Central memory CD8-positive, alpha-beta T cell (primary cell): Measurements from ENCODE around the gene ADARB2.

Experiments
- ATAC-seq: fragments of 150-1000 bp; cut with Tn5 transposase; replicated peaks from 2 replicates; pipeline ENCODE4 v1.10.0; 2022; ENCODE audit warnings: mild to moderate bottlenecking, moderate FRiP score, moderate number of reproducible peaks; ENCODE audit not compliant: poor library complexity, severe bottlenecking; ENCODE audit errors: extremely low read depth
- DNase-seq, 2 donors: peaks; one replicate each; pipeline ENCODE4 v3.0.0; 2021; ENCODE audit warnings: low spot score in 2 of 2
- H3K27ac Mint-ChIP-seq: one replicate; pipeline ENCODE4 v1.8.0; 2022; ENCODE audit warnings: low read depth, mild to moderate bottlenecking, moderate library complexity, mixed read lengths
- H3K27me3 Mint-ChIP-seq: one replicate; pipeline ENCODE4 v1.8.0; 2022; ENCODE audit warnings: mixed read lengths
- H3K36me3 Mint-ChIP-seq: one replicate; pipeline ENCODE4 v1.8.0; 2022; ENCODE audit warnings: mild to moderate bottlenecking, moderate library complexity, mixed read lengths; ENCODE audit not compliant: insufficient read depth
- H3K4me1 Mint-ChIP-seq: one replicate; pipeline ENCODE4 v1.8.0; 2022; ENCODE audit warnings: mixed read lengths
- H3K4me3 Mint-ChIP-seq: one replicate; pipeline ENCODE4 v1.8.0; 2022; ENCODE audit warnings: mild to moderate bottlenecking, moderate library complexity, mixed read lengths
- H3K9me3 Mint-ChIP-seq: one replicate; pipeline ENCODE4 v1.8.0; 2022; ENCODE audit warnings: mixed read lengths

The ADARB2 gene

DNA sequence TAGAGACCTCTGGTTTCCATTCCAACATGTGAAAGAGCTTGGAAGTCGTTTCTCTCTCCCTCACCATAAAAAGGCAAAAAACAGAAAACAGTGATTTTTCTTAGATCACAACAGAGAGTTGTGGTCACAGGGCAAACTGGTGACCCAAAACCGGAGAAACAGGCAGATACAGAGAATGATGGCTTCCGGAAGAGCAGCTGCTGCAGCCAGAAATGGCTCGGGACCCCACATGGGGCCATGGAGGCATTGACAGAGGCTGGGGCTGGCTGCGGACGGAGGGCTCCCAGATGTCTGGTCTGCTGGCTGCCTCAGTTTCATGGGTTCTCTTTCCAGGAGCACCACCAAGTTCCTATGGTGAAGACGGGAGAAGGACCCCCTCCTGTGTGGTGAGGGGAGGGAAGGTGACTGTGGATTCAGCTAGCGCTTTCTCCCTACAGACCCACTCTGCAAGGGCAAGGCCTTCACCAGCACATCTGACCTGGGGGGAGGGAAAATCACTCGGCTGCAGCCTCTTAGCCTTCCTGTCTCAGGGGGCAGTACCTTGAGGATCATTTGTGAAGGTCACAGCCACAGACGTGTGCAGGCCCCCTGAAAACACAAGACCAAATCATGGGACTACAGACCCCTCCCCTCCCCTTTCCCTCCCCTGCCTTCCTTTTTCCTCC, 599.7 kb downstream of the ADARB2 start:
- Mint-ChIP-seq H3K27ac (no peak overlapping the region), H3K36me3 (peaks cover 1% of the 10 kb centered on the region), H3K4me3 (no peak overlapping the region), H3K4me1 (peaks cover 17% of the 10 kb centered on the region), H3K9me3 (peaks cover 10% of the 10 kb centered on the region), H3K27me3 (peaks cover 17% of the 10 kb centered on the region)
- no peak for DNase-seq
- no peak for ATAC-seq

DNA sequence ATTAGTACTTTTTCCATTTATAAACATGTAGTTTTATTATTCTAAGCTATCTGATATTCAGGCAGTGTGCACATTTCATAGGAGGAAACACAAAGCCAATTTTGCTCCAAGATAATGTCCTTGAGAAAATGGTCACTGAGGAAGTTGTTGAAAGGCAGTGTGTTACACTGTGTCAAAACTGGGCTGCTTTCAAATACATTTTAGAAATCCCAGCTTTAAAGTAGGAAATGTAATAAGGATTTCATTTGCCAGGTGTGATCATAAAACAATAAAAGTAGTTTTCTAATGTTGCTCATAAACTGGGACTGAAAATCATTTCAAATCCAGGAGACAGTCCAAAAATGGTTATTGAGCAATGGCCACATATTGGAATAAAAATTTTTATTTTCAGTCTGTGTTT, 601.1 kb downstream of the ADARB2 start:
- no peak overlapping the region for H3K4me3 Mint-ChIP-seq
- peaks cover 10% of the 10 kb centered on the region for H3K9me3 Mint-ChIP-seq
- peaks cover 21% of the 10 kb centered on the region for H3K4me1 Mint-ChIP-seq
- peaks cover 3% of the 10 kb centered on the region for H3K36me3 Mint-ChIP-seq
- H3K27me3 Mint-ChIP-seq, result peaks cover 9% of the 10 kb centered on the region
- ATAC-seq (no peak), DNase-seq (no peak)
- H3K27ac Mint-ChIP-seq, result no peak overlapping the region

DNA sequence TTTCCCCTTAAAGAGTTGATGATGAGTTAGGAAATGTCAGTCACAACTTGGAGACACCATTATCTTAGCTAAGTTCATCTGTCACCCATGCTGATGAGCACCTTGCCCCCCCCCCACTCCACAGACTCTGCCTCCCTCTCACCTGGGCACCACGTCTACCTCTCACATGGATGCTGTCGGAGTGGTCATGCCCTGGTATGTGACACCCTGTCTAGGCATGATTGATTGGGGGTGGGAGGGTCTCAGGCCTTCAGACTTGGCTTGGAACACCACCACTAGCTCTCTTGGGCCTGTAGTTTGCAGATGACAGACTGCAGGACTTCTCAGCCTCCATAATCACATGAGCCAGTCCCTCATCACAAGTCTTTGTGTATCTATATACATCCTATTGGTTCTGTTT, 603.2 kb downstream of the ADARB2 start:
- Mint-ChIP-seq H3K36me3 (peaks cover 17% of the 10 kb centered on the region), H3K4me1 (peaks cover 21% of the 10 kb centered on the region), H3K9me3 (peaks cover 9% of the 10 kb centered on the region), H3K4me3 (no peak overlapping the region), H3K27me3 (no peaks in the 10 kb centered on the region), H3K27ac (peak overlapping the region; percentile 70)
- DNase-seq (no peak), ATAC-seq (no peak)

DNA sequence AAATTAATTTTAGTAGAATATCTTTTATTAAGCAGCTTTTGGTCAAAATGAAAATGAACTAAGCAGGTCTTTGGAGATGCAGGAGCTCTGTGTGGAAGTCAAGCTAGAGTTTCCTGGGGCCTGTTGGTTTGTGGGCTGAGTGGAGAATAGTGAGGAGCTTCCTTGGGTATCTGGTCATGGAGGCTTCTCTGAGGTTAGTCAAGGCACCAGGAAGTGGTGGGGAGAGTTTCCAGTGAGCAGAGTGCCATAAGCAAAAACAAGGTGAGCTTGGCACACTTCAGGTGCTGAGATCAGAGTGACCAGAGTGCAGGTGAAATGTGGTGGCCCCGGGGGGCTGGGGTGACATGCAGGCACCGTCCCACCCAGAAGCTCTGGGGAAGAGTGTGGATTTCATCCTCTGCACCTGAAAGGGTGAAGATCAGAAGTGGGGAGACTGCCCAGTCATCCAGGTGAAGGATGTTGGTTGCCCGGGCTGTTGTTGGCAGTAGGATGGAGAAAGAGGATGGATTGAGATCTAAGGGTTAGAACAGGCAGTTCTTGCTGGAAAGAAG, 603.8 kb downstream of the ADARB2 start:
- no peak for DNase-seq
- Mint-ChIP-seq H3K4me3 (no peak overlapping the region), H3K4me1 (peaks cover 21% of the 10 kb centered on the region), H3K27ac (peak overlapping the region; percentile 70), H3K9me3 (peaks cover 3% of the 10 kb centered on the region), H3K27me3 (no peaks in the 10 kb centered on the region), H3K36me3 (peaks cover 23% of the 10 kb centered on the region)
- ATAC-seq, result no peak

DNA sequence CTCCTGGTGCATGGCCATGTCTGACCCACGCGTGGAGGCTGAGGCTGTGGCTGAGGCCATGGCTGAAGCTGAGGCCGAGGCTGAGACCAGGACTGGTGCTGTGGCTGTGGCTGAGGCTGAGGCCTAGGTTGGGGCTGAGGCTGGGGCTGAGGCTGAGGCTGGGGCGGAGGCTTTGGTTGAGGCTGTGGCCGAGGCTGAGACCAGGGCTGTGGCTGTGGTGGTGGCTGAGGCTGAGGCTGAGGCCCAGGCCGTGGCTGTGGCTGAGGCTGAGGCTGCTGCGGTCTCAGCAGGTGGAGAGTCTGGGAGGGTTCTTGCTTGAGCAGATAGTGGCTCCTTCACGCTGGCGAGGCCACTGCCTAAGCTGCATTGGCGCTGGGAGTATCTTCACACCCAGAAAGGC, 604.7 kb downstream of the ADARB2 start:
- peak overlapping the region; percentile 70 for H3K27ac Mint-ChIP-seq
- H3K4me1 Mint-ChIP-seq, result peaks cover 21% of the 10 kb centered on the region
- DNase-seq (no peak), ATAC-seq (no peak)
- peaks cover 29% of the 10 kb centered on the region for H3K36me3 Mint-ChIP-seq
- H3K4me3 Mint-ChIP-seq, result no peak overlapping the region
- no peaks in the 10 kb centered on the region for H3K9me3 Mint-ChIP-seq
- H3K27me3 Mint-ChIP-seq, result no peaks in the 10 kb centered on the region

DNA sequence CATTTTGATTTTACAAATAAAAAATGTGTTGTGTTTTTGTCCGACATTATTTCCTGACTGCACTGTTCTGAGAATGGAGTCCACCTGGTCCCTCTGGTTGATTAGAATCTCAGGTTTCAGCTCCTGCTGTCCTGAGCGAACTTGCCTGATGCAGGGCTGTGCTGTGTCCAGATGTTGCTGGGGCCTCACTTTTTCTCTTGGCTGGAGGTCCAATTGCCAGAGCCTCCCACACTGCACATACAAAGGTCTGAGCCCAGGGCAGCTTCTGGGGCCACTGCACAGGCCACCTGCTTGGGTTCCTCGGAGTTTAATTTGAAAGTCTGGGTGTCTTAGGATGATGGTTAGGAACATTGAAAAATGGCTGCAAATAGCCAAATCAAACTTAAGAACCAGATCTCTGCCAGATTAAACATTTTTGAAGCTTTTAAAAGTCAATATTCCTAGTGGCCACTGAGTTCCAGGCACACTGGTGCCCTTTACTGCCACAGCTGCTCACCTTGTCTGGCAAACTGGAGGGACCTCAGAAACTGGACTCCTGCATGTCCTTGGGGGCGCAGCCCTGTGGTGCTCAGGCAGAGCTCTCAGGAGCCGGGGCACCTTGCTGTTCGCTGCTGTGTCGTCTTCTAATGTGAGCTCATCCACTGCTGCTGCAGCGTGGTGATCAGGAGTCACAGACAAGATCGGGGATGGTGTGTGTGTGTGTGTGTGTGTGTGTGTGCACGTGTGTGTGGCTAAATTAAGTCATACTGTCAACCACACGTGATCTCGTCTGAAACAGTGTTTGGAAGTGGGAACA, 606.1 kb downstream of the ADARB2 start:
- H3K36me3 Mint-ChIP-seq, result peaks cover 36% of the 10 kb centered on the region
- ATAC-seq, result no peak
- no peak overlapping the region for H3K27ac Mint-ChIP-seq

DNA sequence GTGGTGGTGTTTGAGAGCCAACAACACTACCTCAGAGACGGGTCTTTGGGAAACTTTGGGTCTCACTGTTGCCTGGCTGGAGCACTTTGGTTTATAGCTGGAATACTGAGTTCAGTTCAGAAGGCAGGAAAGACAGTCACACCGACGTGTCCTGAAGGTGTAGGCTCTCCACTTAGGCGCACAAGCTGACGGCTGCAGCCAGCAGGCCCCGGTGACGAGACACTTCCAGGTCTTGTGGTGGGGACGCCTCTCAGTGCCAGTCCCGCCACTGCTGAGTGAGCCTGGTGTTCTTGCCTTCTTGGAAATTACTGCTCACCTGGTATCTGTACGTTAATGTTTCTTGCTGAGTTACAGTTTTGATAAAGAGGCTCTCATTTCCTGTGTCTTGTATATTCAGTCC, 607.1 kb downstream of the ADARB2 start:
- no peak for ATAC-seq
- Mint-ChIP-seq H3K9me3 (no peaks in the 10 kb centered on the region), H3K36me3 (peaks cover 45% of the 10 kb centered on the region), H3K27ac (no peak overlapping the region), H3K4me3 (no peak overlapping the region), H3K27me3 (no peaks in the 10 kb centered on the region), H3K4me1 (peaks cover 21% of the 10 kb centered on the region)
- no peak for DNase-seq

More for the DNA sequence above, 606.1 kb downstream of the ADARB2 start:
- H3K9me3 Mint-ChIP-seq, result no peaks in the 10 kb centered on the region
- H3K4me3 Mint-ChIP-seq, result no peak overlapping the region
- H3K4me1 Mint-ChIP-seq, result peaks cover 21% of the 10 kb centered on the region
- DNase-seq, result no peak
- no peaks in the 10 kb centered on the region for H3K27me3 Mint-ChIP-seq

DNA sequence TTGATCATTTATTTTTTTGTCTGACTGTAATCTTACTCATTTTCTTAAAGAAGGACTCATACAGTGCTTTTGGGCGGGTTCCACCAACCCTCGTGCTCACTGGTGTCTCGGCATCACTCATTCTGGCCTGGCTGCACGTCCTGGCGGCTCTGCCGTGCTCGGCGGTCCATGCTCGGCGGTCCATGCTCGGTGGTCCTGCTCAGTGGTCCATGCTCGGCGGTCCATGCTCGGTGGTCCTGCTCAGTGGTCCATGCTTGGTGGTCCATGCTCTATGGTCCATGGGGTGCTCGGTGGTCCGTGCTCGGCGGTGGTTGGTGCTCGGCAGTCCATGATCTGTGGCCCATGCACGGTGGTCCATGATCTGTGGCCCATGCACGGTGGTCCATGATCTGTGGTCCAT, 608.7 kb downstream of the ADARB2 start:
- H3K27me3 Mint-ChIP-seq, result no peaks in the 10 kb centered on the region
- no peak for DNase-seq
- H3K4me3 Mint-ChIP-seq, result no peak overlapping the region
- no peak overlapping the region for H3K27ac Mint-ChIP-seq
- H3K4me1 Mint-ChIP-seq, result peaks cover 21% of the 10 kb centered on the region
- no peak for ATAC-seq
- peaks cover 60% of the 10 kb centered on the region for H3K36me3 Mint-ChIP-seq
- H3K9me3 Mint-ChIP-seq, result no peaks in the 10 kb centered on the region

DNA sequence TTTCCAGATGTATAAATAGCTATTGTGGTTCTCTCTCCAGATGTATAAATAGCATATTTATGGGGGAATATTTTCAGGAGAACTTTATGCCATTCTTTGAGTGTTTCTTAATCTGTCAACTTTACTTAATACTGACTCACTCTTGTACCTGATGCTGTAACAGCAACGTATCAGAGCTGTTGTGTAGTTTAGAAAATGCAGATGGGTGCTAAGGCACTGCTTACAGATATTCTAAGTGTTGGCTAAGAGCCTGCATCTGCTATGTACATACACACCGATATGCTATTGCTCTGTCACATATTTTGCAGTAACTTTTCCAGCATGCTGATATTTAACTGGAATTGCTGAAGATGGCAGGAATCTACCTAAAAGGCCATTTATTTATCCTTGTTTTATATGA, 609.2 kb downstream of the ADARB2 start:
- ATAC-seq, result no peak
- peaks cover 21% of the 10 kb centered on the region for H3K4me1 Mint-ChIP-seq
- peaks cover 63% of the 10 kb centered on the region for H3K36me3 Mint-ChIP-seq
- H3K4me3 Mint-ChIP-seq, result no peak overlapping the region
- DNase-seq, result no peak
- H3K27ac Mint-ChIP-seq, result no peak overlapping the region
- no peaks in the 10 kb centered on the region for H3K9me3 Mint-ChIP-seq
- H3K27me3 Mint-ChIP-seq, result no peaks in the 10 kb centered on the region

DNA sequence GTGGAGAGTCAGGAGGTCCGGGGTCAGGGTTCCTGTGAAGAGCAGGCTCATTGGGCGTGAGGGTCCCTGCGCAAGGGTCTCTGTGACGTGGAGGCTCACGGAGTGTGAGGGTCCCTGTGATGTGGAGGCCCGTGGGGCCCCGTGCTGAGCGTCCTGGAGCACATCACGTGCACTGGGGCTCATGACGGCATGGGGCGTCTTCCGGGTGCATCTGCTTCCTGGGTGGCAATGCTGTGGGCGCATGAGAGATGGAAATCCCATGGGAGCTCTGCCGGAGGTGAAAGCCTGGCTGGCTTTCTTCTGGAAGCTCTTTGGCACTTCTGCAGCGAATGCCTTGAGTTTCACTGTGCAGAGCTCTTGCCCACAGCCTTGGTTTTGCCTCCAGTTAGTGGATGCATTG, 609.7 kb downstream of the ADARB2 start:
- H3K36me3 Mint-ChIP-seq, result peaks cover 65% of the 10 kb centered on the region
- no peaks in the 10 kb centered on the region for H3K9me3 Mint-ChIP-seq
- peaks cover 18% of the 10 kb centered on the region for H3K4me1 Mint-ChIP-seq
- no peak overlapping the region for H3K4me3 Mint-ChIP-seq
- no peak overlapping the region for H3K27ac Mint-ChIP-seq
- DNase-seq (no peak), ATAC-seq (no peak)
- H3K27me3 Mint-ChIP-seq, result no peaks in the 10 kb centered on the region
